ENCODE results near the gene SOCS3. TPM values are rescaled to one million over a fixed set of nuclear protein-coding genes. Genes with fewer than 3 reads are reported as not detected.
A peak's percentile ranks its signal among the peaks of the same experiment; 100 is the strongest.

The SOCS3 gene
- total and polyA plus RNA-seq, 2 experiments from 2014 or later, result 33.3 to 59.0 TPM

GRCh38 chr17:78361225-78361701 lies 1.4 kb upstream of the SOCS3 start:
- no peak overlapping the region for H3K4me3 ChIP-seq
- peak overlapping the region; percentile 97 for H3K27ac ChIP-seq
- no peaks in the 10 kb centered on the region for H3K9me3 ChIP-seq (ENCODE audit: low read depth)
- no peaks in the 10 kb centered on the region for H3K27me3 ChIP-seq
- TF ChIP-seq, protein P1, sequence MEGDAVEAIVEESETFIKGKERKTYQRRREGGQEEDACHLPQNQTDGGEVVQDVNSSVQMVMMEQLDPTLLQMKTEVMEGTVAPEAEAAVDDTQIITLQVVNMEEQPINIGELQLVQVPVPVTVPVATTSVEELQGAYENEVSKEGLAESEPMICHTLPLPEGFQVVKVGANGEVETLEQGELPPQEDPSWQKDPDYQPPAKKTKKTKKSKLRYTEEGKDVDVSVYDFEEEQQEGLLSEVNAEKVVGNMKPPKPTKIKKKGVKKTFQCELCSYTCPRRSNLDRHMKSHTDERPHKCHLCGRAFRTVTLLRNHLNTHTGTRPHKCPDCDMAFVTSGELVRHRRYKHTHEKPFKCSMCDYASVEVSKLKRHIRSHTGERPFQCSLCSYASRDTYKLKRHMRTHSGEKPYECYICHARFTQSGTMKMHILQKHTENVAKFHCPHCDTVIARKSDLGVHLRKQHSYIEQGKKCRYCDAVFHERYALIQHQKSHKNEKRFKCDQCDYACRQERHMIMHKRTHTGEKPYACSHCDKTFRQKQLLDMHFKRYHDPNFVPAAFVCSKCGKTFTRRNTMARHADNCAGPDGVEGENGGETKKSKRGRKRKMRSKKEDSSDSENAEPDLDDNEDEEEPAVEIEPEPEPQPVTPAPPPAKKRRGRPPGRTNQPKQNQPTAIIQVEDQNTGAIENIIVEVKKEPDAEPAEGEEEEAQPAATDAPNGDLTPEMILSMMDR (IDR thresholded peaks at IDR 0.05; ENCODE audit: low read depth, low read length), result no peak
- DNase-seq (ENCODE audit: low read depth in 1 of 2, low spot score in 1 of 2), result no peak
- no peaks in the 10 kb centered on the region for H3K36me3 ChIP-seq
- H3K4me1 ChIP-seq (ENCODE audit: low read depth), result peaks cover 51% of the 10 kb centered on the region

- peak overlapping the region; percentile 97 for H3K27ac ChIP-seq
- no peaks in the 10 kb centered on the region for H3K9me3 ChIP-seq (ENCODE audit: low read depth)
- peak; percentile 92 to 95 for DNase-seq (ENCODE audit: low read depth in 1 of 2, low spot score in 1 of 2)
- H3K27me3 ChIP-seq, result no peaks in the 10 kb centered on the region
- TF ChIP-seq, protein P1 (IDR thresholded peaks at IDR 0.05; ENCODE audit: low read depth, low read length), result peak; percentile 95
- H3K4me1 ChIP-seq (ENCODE audit: low read depth), result peaks cover 51% of the 10 kb centered on the region
- no peaks in the 10 kb centered on the region for H3K36me3 ChIP-seq
- peak overlapping the region; percentile 86 for H3K4me3 ChIP-seq
Measured at GRCh38 chr17:78360371-78361224, 721 bp upstream of the SOCS3 start.

GRCh38 chr17:78359321-78359996 lies 418 bp downstream of the SOCS3 start:
- no peaks in the 10 kb centered on the region for H3K9me3 ChIP-seq (ENCODE audit: low read depth)
- no peaks in the 10 kb centered on the region for H3K27me3 ChIP-seq
- TF ChIP-seq, protein P1 (IDR thresholded peaks at IDR 0.05; ENCODE audit: low read depth, low read length), result no peak
- no peaks in the 10 kb centered on the region for H3K36me3 ChIP-seq
- H3K4me3 ChIP-seq, result peak overlapping the region; percentile 86
- peak; percentile 42 to 67 for DNase-seq (ENCODE audit: low read depth in 1 of 2, low spot score in 1 of 2)
- H3K4me1 ChIP-seq (ENCODE audit: low read depth), result peaks cover 50% of the 10 kb centered on the region
- H3K27ac ChIP-seq, result peak overlapping the region; percentile 97

DNA sequence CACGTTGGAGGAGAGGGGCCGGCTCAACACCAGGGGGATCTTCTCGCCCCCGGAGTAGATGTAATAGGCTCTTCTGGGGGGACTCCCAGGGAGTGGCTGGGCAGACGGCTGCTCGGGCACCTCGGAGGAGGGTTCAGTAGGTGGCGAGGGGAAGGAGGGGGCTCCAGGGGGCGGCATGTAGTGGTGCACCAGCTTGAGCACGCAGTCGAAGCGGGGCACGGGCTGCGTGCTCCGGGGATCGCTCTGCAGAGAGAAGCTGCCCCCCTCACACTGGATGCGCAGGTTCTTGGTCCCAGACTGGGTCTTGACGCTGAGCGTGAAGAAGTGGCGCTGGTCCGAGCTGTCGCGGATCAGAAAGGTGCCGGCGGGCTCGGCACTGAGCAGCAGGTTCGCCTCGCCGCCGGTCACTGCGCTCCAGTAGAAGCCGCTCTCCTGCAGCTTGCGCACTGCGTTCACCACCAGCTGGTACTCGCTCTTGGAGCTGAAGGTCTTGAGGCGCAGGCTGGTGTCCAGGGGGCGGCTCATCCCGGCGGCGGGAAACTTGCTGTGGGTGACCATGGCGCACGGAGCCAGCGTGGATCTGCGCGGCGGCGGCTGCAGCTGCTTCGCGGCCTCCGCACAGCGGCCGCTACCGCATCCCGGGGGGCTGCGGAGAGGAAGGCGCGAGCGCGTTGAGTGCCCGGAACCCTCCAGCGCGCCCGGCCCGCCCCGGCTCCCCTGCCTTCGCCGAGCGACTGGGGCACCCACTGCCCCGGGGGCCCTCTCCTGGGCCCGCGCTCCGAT lies 1.1 kb downstream of the SOCS3 start:
- Histone ChIP-seq H3K9me3 (ENCODE audit: low read depth) (no peaks in the 10 kb centered on the region), H3K4me3 (peak overlapping the region; percentile 86), H3K4me1 (ENCODE audit: low read depth) (peaks cover 47% of the 10 kb centered on the region), H3K36me3 (no peaks in the 10 kb centered on the region), H3K27ac (peak overlapping the region; percentile 97), H3K27me3 (no peaks in the 10 kb centered on the region)
- DNase-seq (ENCODE audit: low read depth in 1 of 2, low spot score in 1 of 2), result peak; percentile 62 to 67
- TF ChIP-seq, protein P1 (IDR thresholded peaks at IDR 0.05; ENCODE audit: low read depth, low read length), result no peak
